CD8-positive, alpha-beta memory T cell (primary cell): ENCODE measurements around the gene MYO1H. TPM values are rescaled to one million over a fixed set of nuclear protein-coding genes. Genes with fewer than 3 reads are reported as not detected.
A peak's percentile ranks its signal among the peaks of the same experiment; 100 is the strongest.
"Not testable (repeated sequence)": the region's sequence is repeated elsewhere in the genome, so short reads cannot be mapped to it uniquely, and the experiment has no call there.

Source experiments
- CTCF ChIA-PET: fragments of 350-600 bp; sonication (Branson Sonifier 250); formaldehyde crosslinking; loops from one replicate; lab custom pipeline; 2021; ENCODE audit warnings: antibody characterized with exemption; lab: Charles Lee
- POLR2A ChIA-PET: fragments of 350-600 bp; sonication (Branson Sonifier 250); formaldehyde crosslinking; loops from one replicate; lab custom pipeline; 2021; ENCODE audit warnings: antibody characterized with exemption; lab: Charles Lee
- DNase-seq, 5 donors: peaks; one replicate each; pipeline versions ENCODE4 v3.0.0 to v3.0.0-alpha.2; 2020 to 2022; ENCODE audit warnings: mixed read lengths in 1 of 5
- H3K27ac ChIP-seq: one replicate; pipeline ENCODE4 v1.7.0; 2013; ENCODE audit warnings: low read depth, mild to moderate bottlenecking, low read length, moderate library complexity
- H3K27me3 ChIP-seq: 2 replicates; pipeline ENCODE4 v1.7.0; 2013; ENCODE audit warnings: low read length, mild to moderate bottlenecking; ENCODE audit not compliant: insufficient read depth, poor library complexity, severe bottlenecking
- H3K36me3 ChIP-seq: 2 replicates; pipeline ENCODE4 v1.7.0; 2013; ENCODE audit warnings: mild to moderate bottlenecking, low read length, moderate library complexity; ENCODE audit not compliant: insufficient read depth
- H3K4me1 ChIP-seq: 2 replicates; pipeline ENCODE4 v1.7.0; 2013; ENCODE audit warnings: mild to moderate bottlenecking, low read length, moderate library complexity; ENCODE audit not compliant: insufficient read depth
- H3K4me3 ChIP-seq: 2 replicates; pipeline ENCODE4 v1.7.0; 2013; ENCODE audit warnings: mild to moderate bottlenecking, low read length
- H3K9me3 ChIP-seq: 2 replicates; pipeline ENCODE4 v1.7.0; 2013; ENCODE audit warnings: mild to moderate bottlenecking, low read length
- H3K27ac Mint-ChIP-seq, 8 donors: one replicate each; pipeline ENCODE4 v1.8.0; 2020 to 2021; ENCODE audit warnings: mixed read lengths in 8 of 8, mild to moderate bottlenecking in 6 of 8, inconsistent platforms in 3 of 8, moderate library complexity in 3 of 8
- H3K27me3 Mint-ChIP-seq, 2 donors: one replicate each; pipeline ENCODE4 v1.8.0; 2020 to 2021; ENCODE audit warnings: mixed read lengths in 2 of 2, mild to moderate bottlenecking in 1 of 2, moderate library complexity in 1 of 2
- H3K36me3 Mint-ChIP-seq, 3 donors: one replicate each; pipeline ENCODE4 v1.8.0; 2020 to 2021; ENCODE audit warnings: mixed read lengths in 3 of 3, inconsistent platforms in 1 of 3, mild to moderate bottlenecking in 1 of 3
- H3K4me1 Mint-ChIP-seq, 3 donors: one replicate each; pipeline ENCODE4 v1.8.0; 2020 to 2021; ENCODE audit warnings: mixed read lengths in 3 of 3, inconsistent platforms in 1 of 3, mild to moderate bottlenecking in 1 of 3
- H3K4me3 Mint-ChIP-seq, 7 donors: one replicate each; pipeline ENCODE4 v1.8.0; 2020 to 2021; ENCODE audit warnings: mixed read lengths in 7 of 7, mild to moderate bottlenecking in 6 of 7, moderate library complexity in 4 of 7, inconsistent platforms in 2 of 7
- H3K9me3 Mint-ChIP-seq, 5 donors: one replicate each; pipeline ENCODE4 v1.8.0; 2020 to 2022; ENCODE audit warnings: mixed read lengths in 5 of 5, mild to moderate bottlenecking in 3 of 5, moderate library complexity in 2 of 5, inconsistent platforms in 1 of 5
- polyA plus RNA-seq: library from polyadenylated mRNA; unstranded; fragments of 300-500 nt; fragmentation: Illumina TruSeq; gene quantifications from one replicate; pipeline ENCODE4 v1.2.3, GENCODE V29; 2021
- total RNA-seq, 2 experiments: library from RNA; stranded (reverse); gene quantifications; one replicate each; pipeline ENCODE4 v1.2.3, GENCODE V29; 2021

Gene MYO1H
- total and polyA plus RNA-seq, 3 experiments from 2014 or later: not detected

GRCh38 chr12:109464642-109465351 is 117.1 kb downstream of the MYO1H start:
- Histone ChIP-seq H3K27me3 (no peaks in the 10 kb centered on the region), H3K9me3 (no peaks in the 10 kb centered on the region), H3K27ac (no peak overlapping the region), H3K4me1 (peaks cover 29% of the 10 kb centered on the region), H3K36me3 (peaks cover 18% of the 10 kb centered on the region), H3K4me3 (no peak overlapping the region)
- DNase-seq: no peak
- Mint-ChIP-seq H3K36me3 (peaks cover 0 to 81% (median 8%) of the 10 kb centered on the region in 3 donors), H3K4me3 (no peak overlapping the region), H3K9me3 (no peaks in the 10 kb centered on the region), H3K27ac (peak overlapping the region in 3 of 8 donors; percentile 12 to 43 (median 23)), H3K27me3 (no peaks in the 10 kb centered on the region), H3K4me1 (peaks cover 34 to 67% (median 50%) of the 10 kb centered on the region in 3 donors)
- POLR2A ChIA-PET: no interaction called here
- CTCF ChIA-PET: no interaction called here

DNA sequence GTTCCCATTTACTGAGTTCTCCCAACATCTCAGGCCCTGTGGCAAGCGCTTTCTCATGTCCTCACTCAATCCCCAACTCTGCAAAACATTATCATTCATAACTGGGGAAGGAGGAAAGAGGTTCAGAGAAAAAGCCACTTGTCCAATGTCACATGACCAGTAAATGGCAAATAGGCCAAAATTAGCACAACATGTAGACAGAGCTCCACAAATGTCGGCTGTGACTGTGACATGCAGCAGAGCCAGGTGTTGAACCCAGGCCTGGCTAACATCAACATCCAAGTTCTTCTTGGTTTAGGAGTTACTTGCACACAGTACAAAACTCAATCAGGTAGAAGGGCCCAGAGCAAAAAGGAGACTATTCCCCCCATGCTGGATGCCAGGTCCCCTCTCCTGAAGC is 118.6 kb downstream of the MYO1H start:
- no peaks in the 10 kb centered on the region for H3K9me3 ChIP-seq
- ChIA-PET POLR2A (no interaction called here), CTCF (no interaction called here)
- peaks cover 25% of the 10 kb centered on the region for H3K4me1 ChIP-seq
- H3K9me3 Mint-ChIP-seq: no peaks in the 10 kb centered on the region
- peak overlapping the region in 1 of 8 donors; percentile 29 for H3K27ac Mint-ChIP-seq
- H3K4me1 Mint-ChIP-seq: peaks cover 41 to 79% (median 60%) of the 10 kb centered on the region in 3 donors
- peaks cover 0 to 83% (median 10%) of the 10 kb centered on the region in 3 donors for H3K36me3 Mint-ChIP-seq
- H3K27me3 ChIP-seq: no peaks in the 10 kb centered on the region
- H3K36me3 ChIP-seq: peaks cover 14% of the 10 kb centered on the region
- H3K4me3 ChIP-seq: no peak overlapping the region
- no peak overlapping the region for H3K27ac ChIP-seq
- no peaks in the 10 kb centered on the region for H3K27me3 Mint-ChIP-seq
- no peak overlapping the region for H3K4me3 Mint-ChIP-seq
- DNase-seq: no peak

GRCh38 chr12:109466821-109467220 is 119.1 kb downstream of the MYO1H start:
- Histone ChIP-seq H3K27me3 (no peaks in the 10 kb centered on the region), H3K4me3 (no peak overlapping the region), H3K4me1 (peaks cover 20% of the 10 kb centered on the region), H3K9me3 (no peaks in the 10 kb centered on the region), H3K36me3 (peaks cover 14% of the 10 kb centered on the region), H3K27ac (no peak overlapping the region)
- H3K36me3 Mint-ChIP-seq: peaks cover 0 to 80% (median 10%) of the 10 kb centered on the region in 3 donors
- H3K27me3 Mint-ChIP-seq: no peaks in the 10 kb centered on the region
- POLR2A ChIA-PET: no interaction called here
- CTCF ChIA-PET: no interaction called here
- no peak for DNase-seq
- H3K4me3 Mint-ChIP-seq: no peak overlapping the region
- H3K27ac Mint-ChIP-seq: no peak overlapping the region
- H3K4me1 Mint-ChIP-seq: peaks cover 38 to 75% (median 56%) of the 10 kb centered on the region in 3 donors
- no peaks in the 10 kb centered on the region for H3K9me3 Mint-ChIP-seq

GRCh38 chr12:109467978-109468676 is 120.4 kb downstream of the MYO1H start:
- peaks cover 9% of the 10 kb centered on the region for H3K4me1 ChIP-seq
- ChIA-PET CTCF (no interaction called here), POLR2A (no interaction called here)
- Mint-ChIP-seq H3K36me3 (peaks cover 0 to 70% (median 10%) of the 10 kb centered on the region in 3 donors), H3K27ac (no peak overlapping the region), H3K4me1 (peaks cover 32 to 68% (median 51%) of the 10 kb centered on the region in 3 donors), H3K4me3 (no peak overlapping the region), H3K27me3 (no peaks in the 10 kb centered on the region), H3K9me3 (no peaks in the 10 kb centered on the region)
- H3K27me3 ChIP-seq: no peaks in the 10 kb centered on the region
- H3K9me3 ChIP-seq: no peaks in the 10 kb centered on the region
- H3K27ac ChIP-seq: no peak overlapping the region
- DNase-seq: no peak
- peaks cover 15% of the 10 kb centered on the region for H3K36me3 ChIP-seq
- no peak overlapping the region for H3K4me3 ChIP-seq

- Mint-ChIP-seq H3K4me1 (peaks cover 30 to 60% (median 40%) of the 10 kb centered on the region in 3 donors), H3K27ac (peak overlapping the region in 1 of 8 donors; percentile 60), H3K9me3 (no peaks in the 10 kb centered on the region), H3K27me3 (no peaks in the 10 kb centered on the region), H3K36me3 (peaks cover 0 to 59% (median 7%) of the 10 kb centered on the region in 3 donors), H3K4me3 (no peak overlapping the region)
- DNase-seq: no peak
- Histone ChIP-seq H3K9me3 (no peaks in the 10 kb centered on the region), H3K4me1 (no peaks in the 10 kb centered on the region), H3K27ac (no peak overlapping the region), H3K27me3 (no peaks in the 10 kb centered on the region), H3K4me3 (no peak overlapping the region), H3K36me3 (peaks cover 18% of the 10 kb centered on the region)
- POLR2A ChIA-PET: no interaction called here
- CTCF ChIA-PET: no interaction called here
Measured at GRCh38 chr12:109469517-109469916, 121.8 kb downstream of the MYO1H start.

DNA sequence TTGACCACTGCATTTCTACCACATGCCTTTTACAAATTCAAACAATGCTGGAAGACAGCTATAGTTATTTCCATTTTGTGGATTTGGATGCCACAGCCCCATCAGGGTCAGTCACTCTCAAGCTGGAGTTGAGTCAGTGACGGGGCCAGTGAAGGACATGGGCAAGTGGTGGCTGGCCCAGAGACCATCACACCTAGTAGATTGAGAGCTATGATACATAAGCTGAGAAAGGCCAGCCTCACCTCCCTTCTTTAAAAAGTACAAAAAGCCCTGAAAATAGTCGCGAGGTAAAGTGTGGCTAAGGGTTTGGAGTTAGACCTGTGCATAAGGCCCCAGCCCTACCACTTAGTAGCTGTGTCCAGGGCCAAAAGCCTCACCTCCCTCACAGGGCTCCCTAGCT is 125.3 kb downstream of the MYO1H start:
- Mint-ChIP-seq H3K27me3 (no peaks in the 10 kb centered on the region), H3K36me3 (peaks cover 0 to 37% (median 4%) of the 10 kb centered on the region in 3 donors), H3K4me3 (no peak overlapping the region), H3K9me3 (no peaks in the 10 kb centered on the region), H3K4me1 (peaks cover 44 to 69% (median 51%) of the 10 kb centered on the region in 3 donors), H3K27ac (peak overlapping the region in 1 of 8 donors; percentile 11)
- peaks cover 10% of the 10 kb centered on the region for H3K36me3 ChIP-seq
- no peak overlapping the region for H3K27ac ChIP-seq
- CTCF ChIA-PET: no interaction called here
- POLR2A ChIA-PET: no interaction called here
- no peak for DNase-seq
- no peaks in the 10 kb centered on the region for H3K9me3 ChIP-seq
- no peaks in the 10 kb centered on the region for H3K27me3 ChIP-seq
- no peak overlapping the region for H3K4me3 ChIP-seq
- H3K4me1 ChIP-seq: peaks cover 15% of the 10 kb centered on the region

DNA sequence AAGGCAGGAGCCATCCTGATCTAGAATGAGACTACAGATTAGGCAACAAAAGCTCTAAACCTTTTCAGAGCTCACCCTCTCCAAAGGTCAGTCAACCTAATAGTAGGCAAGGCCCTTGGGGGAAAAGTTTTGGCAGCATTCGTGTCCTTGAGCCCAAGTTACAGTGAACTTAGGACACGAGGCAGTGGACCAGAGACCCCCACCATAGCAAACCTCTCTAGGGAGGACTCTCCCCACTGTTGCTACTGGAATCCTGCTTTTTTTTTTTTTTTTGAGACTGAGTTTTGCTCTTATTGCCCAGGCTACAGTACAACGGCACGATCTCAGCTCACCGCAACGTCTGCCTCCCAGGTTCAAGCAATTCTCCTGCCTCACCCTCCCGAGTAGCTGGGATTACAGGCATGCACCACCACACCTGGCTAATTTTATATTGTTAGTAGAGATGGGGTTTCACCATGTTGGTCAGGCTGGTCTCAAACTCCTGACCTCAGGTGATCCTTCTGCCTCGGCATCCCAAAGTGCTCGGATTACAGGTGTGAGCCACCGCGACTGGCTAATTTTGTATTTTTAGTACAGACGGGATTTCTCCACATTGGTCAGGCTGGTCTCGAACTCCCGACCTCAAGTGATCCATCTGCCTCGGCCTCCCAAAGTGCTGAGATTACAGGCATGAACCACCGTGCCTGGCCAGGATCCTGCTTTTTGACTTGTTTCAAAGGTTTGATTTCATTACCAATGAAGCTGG is 126.0 kb downstream of the MYO1H start:
- H3K27ac Mint-ChIP-seq, H3K27ac ChIP-seq, H3K36me3 ChIP-seq, H3K9me3 Mint-ChIP-seq, H3K27me3 Mint-ChIP-seq, H3K4me3 ChIP-seq, H3K9me3 ChIP-seq, H3K27me3 ChIP-seq, CTCF ChIA-PET, POLR2A ChIA-PET, DNase-seq: not testable (repeated sequence)
- H3K4me1 Mint-ChIP-seq: peaks cover 47 to 74% (median 54%) of the 10 kb centered on the region in 3 donors
- peak overlapping the region in 1 of 7 donors; percentile 93 for H3K4me3 Mint-ChIP-seq
- H3K4me1 ChIP-seq: peaks cover 22% of the 10 kb centered on the region
- H3K36me3 Mint-ChIP-seq: peaks cover 0 to 31% (median 2%) of the 10 kb centered on the region in 3 donors
